Measurements from ENCODE around the gene DRAP1. TPM values are rescaled to one million over a fixed set of nuclear protein-coding genes. Genes with fewer than 3 reads are reported as not detected.

DRAP1 gene
- total RNA-seq, 1 experiment from 2014 or later: 581 TPM

- POLR2A ChIA-PET: interaction anchor here (0.5 to 1.1 kb wide), 5 partner anchors 8 to 79 kb away, joined by 3 to 9 read pairs (median 4); partner anchors contain the start of gene MUS81
- in situ Hi-C loops (cut with HindIII; ENCODE audit: low pct_unique_long_range_greater_than_20kb, low sequenced_read_pairs): no loop called here
- Histone ChIP-seq H3K9me3 (ENCODE audit: control insufficient read depth, insufficient read depth, low read depth, low read length) (no peaks in the 10 kb centered on the region), H3K4me1 (ENCODE audit: control insufficient read depth, insufficient read depth, low read length) (peaks cover 33% of the 10 kb centered on the region), H3K27me3 (ENCODE audit: control insufficient read depth, insufficient read depth, low read length) (no peaks in the 10 kb centered on the region), H3K27ac (ENCODE audit: low read length) (no peak overlapping the region), H3K36me3 (ENCODE audit: control insufficient read depth, insufficient read depth, low read length) (peaks cover 4% of the 10 kb centered on the region; the same call in 1 of the 2 replicates), H3K4me3 (ENCODE audit: low read depth in 2 of 2, low read length in 2 of 2) (no peak overlapping the region)
- no TSS peak for BruUV-seq (replicated peaks)
- TF ChIP-seq CTCF (IDR thresholded peaks at IDR 0.05) (peak; percentile 100), POLR2AphosphoS5 (IDR thresholded peaks at IDR 0.05; ENCODE audit: low read depth, low read length) (peak; percentile 49; the same call in 1 of the 2 replicates), SIN3A (IDR thresholded peaks at IDR 0.05; ENCODE audit: borderline replicate concordance, insufficient read depth, low read depth, low read length) (no peak), REST (IDR thresholded peaks at IDR 0.05; ENCODE audit: insufficient read depth in 1 of 2, low read depth in 2 of 2, low read length in 1 of 2) (no peak), TCF7L2 (IDR thresholded peaks at IDR 0.05; ENCODE audit: low read depth, low read length) (no peak)
- DNase-seq (ENCODE audit: low read depth, low spot score) (no peak), ATAC-seq (peak; percentile 41)
- intact Hi-C loops (cut with micrococcal nuclease; ENCODE audit: unreplicated experiment): no loop called here
- CTCF ChIA-PET: interaction anchor here (0.5 to 2.1 kb wide), 19 partner anchors 11 to 172 kb away, joined by 3 to 14 read pairs (median 5); partner anchors contain the start of genes KAT5 and MUS81
These were observed 34.5 kb upstream of the DRAP1 start for GRCh38 chr11:65884716-65885092.

- POLR2A ChIA-PET: interaction anchor here (0.6 to 1.1 kb wide), 3 partner anchors 8 to 27 kb away, joined by 3 to 9 read pairs (median 4); no protein-coding TSS in a partner anchor
- H3K36me3 ChIP-seq (ENCODE audit: control insufficient read depth, insufficient read depth, low read length): peaks cover 4% of the 10 kb centered on the region; the same call in 1 of the 2 replicates
- in situ Hi-C loops (cut with HindIII; ENCODE audit: low pct_unique_long_range_greater_than_20kb, low sequenced_read_pairs): no loop called here
These were observed 34.0 kb upstream of the DRAP1 start for GRCh38 chr11:65885231-65885630.

More at GRCh38 chr11:65885231-65885630, 34.0 kb upstream of the DRAP1 start:
- Histone ChIP-seq H3K27me3 (ENCODE audit: control insufficient read depth, insufficient read depth, low read length) (no peaks in the 10 kb centered on the region), H3K4me1 (ENCODE audit: control insufficient read depth, insufficient read depth, low read length) (peaks cover 37% of the 10 kb centered on the region), H3K27ac (ENCODE audit: low read length) (no peak overlapping the region), H3K9me3 (ENCODE audit: control insufficient read depth, insufficient read depth, low read depth, low read length) (no peaks in the 10 kb centered on the region), H3K4me3 (ENCODE audit: low read depth in 2 of 2, low read length in 2 of 2) (no peak overlapping the region)
- no peak for DNase-seq (ENCODE audit: low read depth, low spot score)
- intact Hi-C loops (cut with micrococcal nuclease; ENCODE audit: unreplicated experiment): no loop called here
- no peak for ATAC-seq
- TF ChIP-seq POLR2AphosphoS5 (IDR thresholded peaks at IDR 0.05; ENCODE audit: low read depth, low read length): no peak
- no peak for TF ChIP-seq TCF7L2 (IDR thresholded peaks at IDR 0.05; ENCODE audit: low read depth, low read length)
- no peak for TF ChIP-seq REST (IDR thresholded peaks at IDR 0.05; ENCODE audit: insufficient read depth in 1 of 2, low read depth in 2 of 2, low read length in 1 of 2)
- no peak for TF ChIP-seq SIN3A (IDR thresholded peaks at IDR 0.05; ENCODE audit: borderline replicate concordance, insufficient read depth, low read depth, low read length)
- TF ChIP-seq CTCF (IDR thresholded peaks at IDR 0.05): no peak
- no TSS peak for BruUV-seq (replicated peaks)
- CTCF ChIA-PET: interaction anchor here (0.5 to 2.1 kb wide), 17 partner anchors 11 to 232 kb away, joined by 3 to 14 read pairs (median 5); partner anchors contain the start of genes KAT5 and MUS81

Measured in Panc1 (cell line).